Nephron progenitor cell (in vitro differentiated cells): ENCODE results near the gene VPS13A.
"Not testable (repeated sequence)": the region's sequence is repeated elsewhere in the genome, so short reads cannot be mapped to it uniquely, and the experiment has no call there.

Experiments used
- DNase-seq: peaks from one replicate; pipeline ENCODE4 v3.0.0; 2021
- H3K27ac Mint-ChIP-seq: 2 replicates; pipeline ENCODE4 v1.8.0; 2021; ENCODE audit warnings: mild to moderate bottlenecking, moderate library complexity, mixed read lengths
- H3K27me3 Mint-ChIP-seq: 2 replicates; pipeline ENCODE4 v1.8.0; 2021; ENCODE audit warnings: mild to moderate bottlenecking, low read depth, mixed read lengths; ENCODE audit not compliant: poor library complexity
- H3K36me3 Mint-ChIP-seq: 2 replicates; pipeline ENCODE4 v1.8.0; 2021; ENCODE audit warnings: low read depth, mixed read lengths
- H3K4me1 Mint-ChIP-seq: 2 replicates; pipeline ENCODE4 v1.8.0; 2021; ENCODE audit warnings: mixed read lengths
- H3K4me3 Mint-ChIP-seq: 2 replicates; pipeline ENCODE4 v1.8.0; 2021; ENCODE audit warnings: mild to moderate bottlenecking, moderate library complexity, mixed read lengths
- H3K9me3 Mint-ChIP-seq: 2 replicates; pipeline ENCODE4 v1.8.0; 2021; ENCODE audit warnings: mild to moderate bottlenecking, moderate library complexity, mixed read lengths
- TF ChIP-seq, protein P1 (sequence below): fragments of 200-600 bp; sonication (generic); IDR thresholded peaks from 2 replicates; pipeline ENCODE4 v1.5.0; 2021; ENCODE audit warnings: antibody characterized with exemption

The VPS13A gene

DNA sequence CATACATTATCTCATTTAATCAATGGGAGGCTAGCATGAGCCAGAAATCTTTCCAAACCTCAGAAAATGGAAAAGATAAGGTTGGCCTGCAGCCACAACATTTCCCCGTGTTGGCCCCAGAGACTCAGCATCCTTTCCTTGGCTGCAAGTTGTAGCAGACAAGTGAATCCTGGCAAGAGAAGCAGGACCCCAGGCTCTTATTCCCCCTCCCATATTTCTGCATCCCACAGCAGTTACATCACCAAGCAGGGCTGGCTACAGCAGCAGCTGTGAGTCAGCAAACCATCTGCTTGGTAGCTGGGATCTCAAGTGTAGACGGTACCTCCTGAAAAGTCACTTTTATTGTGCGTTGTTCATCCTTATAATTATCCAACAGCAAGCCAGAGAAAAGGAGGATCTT lies 258.4 kb downstream of the VPS13A start:
- peaks cover 16% of the 10 kb centered on the region for H3K4me1 Mint-ChIP-seq
- H3K27ac Mint-ChIP-seq: no peak overlapping the region
- H3K9me3 Mint-ChIP-seq: no peaks in the 10 kb centered on the region
- TF ChIP-seq, protein P1, sequence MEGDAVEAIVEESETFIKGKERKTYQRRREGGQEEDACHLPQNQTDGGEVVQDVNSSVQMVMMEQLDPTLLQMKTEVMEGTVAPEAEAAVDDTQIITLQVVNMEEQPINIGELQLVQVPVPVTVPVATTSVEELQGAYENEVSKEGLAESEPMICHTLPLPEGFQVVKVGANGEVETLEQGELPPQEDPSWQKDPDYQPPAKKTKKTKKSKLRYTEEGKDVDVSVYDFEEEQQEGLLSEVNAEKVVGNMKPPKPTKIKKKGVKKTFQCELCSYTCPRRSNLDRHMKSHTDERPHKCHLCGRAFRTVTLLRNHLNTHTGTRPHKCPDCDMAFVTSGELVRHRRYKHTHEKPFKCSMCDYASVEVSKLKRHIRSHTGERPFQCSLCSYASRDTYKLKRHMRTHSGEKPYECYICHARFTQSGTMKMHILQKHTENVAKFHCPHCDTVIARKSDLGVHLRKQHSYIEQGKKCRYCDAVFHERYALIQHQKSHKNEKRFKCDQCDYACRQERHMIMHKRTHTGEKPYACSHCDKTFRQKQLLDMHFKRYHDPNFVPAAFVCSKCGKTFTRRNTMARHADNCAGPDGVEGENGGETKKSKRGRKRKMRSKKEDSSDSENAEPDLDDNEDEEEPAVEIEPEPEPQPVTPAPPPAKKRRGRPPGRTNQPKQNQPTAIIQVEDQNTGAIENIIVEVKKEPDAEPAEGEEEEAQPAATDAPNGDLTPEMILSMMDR: no peak
- no peak overlapping the region for H3K4me3 Mint-ChIP-seq
- H3K36me3 Mint-ChIP-seq: no peaks in the 10 kb centered on the region
- H3K27me3 Mint-ChIP-seq: peaks cover 6% of the 10 kb centered on the region
- DNase-seq: no peak

DNA sequence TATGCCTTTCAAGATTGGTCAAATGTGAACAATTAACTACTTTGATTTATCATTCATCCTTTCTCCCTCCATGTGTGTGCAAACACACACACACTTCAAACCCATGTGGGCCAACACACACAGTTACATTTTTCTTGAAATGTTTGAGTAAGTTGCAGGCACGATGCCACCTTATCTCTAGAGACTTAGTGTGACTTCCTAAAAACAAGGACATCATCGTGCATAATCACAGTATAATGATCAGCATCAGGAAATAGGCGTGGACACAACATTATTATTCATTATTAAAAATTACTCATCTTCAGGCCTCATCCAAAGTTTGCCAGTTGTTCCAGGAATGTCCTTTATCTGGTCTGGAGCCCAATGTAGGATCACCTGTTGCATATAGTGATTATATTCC lies 261.3 kb downstream of the VPS13A start:
- H3K27me3 Mint-ChIP-seq: peaks cover 6% of the 10 kb centered on the region
- H3K36me3 Mint-ChIP-seq: no peaks in the 10 kb centered on the region
- no peak overlapping the region for H3K4me3 Mint-ChIP-seq
- TF ChIP-seq, protein P1: no peak
- DNase-seq: no peak
- no peak overlapping the region for H3K27ac Mint-ChIP-seq
- H3K4me1 Mint-ChIP-seq: peaks cover 15% of the 10 kb centered on the region
- no peaks in the 10 kb centered on the region for H3K9me3 Mint-ChIP-seq

DNA sequence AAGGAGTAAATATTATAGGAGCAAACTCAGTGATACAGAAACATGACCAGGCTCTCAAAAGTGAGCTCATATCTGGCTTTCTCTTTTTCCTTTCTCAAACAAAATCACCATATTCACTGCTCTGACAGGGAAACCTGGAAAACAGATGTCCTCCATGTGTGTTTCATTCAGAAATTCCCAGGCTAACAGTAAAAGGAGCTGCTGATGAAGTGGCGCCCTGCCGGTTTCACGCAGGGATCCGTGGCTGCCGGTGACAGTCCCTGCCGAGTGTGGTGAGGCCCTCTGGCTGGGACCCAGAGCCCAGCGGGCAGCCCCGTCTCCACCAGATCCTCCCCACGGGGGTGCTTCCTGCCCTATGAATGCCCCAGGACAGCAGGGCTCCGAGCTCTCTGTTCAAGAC lies 262.7 kb downstream of the VPS13A start:
- peaks cover 14% of the 10 kb centered on the region for H3K27me3 Mint-ChIP-seq
- TF ChIP-seq, protein P1: no peak
- H3K27ac Mint-ChIP-seq: no peak overlapping the region
- no peak for DNase-seq
- no peaks in the 10 kb centered on the region for H3K9me3 Mint-ChIP-seq
- no peaks in the 10 kb centered on the region for H3K36me3 Mint-ChIP-seq
- H3K4me3 Mint-ChIP-seq: no peak overlapping the region
- H3K4me1 Mint-ChIP-seq: peaks cover 11% of the 10 kb centered on the region

- H3K9me3 Mint-ChIP-seq, DNase-seq, H3K27ac Mint-ChIP-seq, H3K4me3 Mint-ChIP-seq, H3K36me3 Mint-ChIP-seq: not testable (repeated sequence)
- peaks cover 11% of the 10 kb centered on the region for H3K4me1 Mint-ChIP-seq
- H3K27me3 Mint-ChIP-seq: peaks cover 16% of the 10 kb centered on the region
Measured at GRCh38 chr9:77441124-77441523, 263.8 kb downstream of the VPS13A start.

GRCh38 chr9:77442436-77442835 lies 265.1 kb downstream of the VPS13A start:
- H3K4me1 Mint-ChIP-seq: peaks cover 5% of the 10 kb centered on the region
- no peak for DNase-seq
- H3K4me3 Mint-ChIP-seq: no peak overlapping the region
- peaks cover 2% of the 10 kb centered on the region for H3K9me3 Mint-ChIP-seq
- H3K27me3 Mint-ChIP-seq: peaks cover 16% of the 10 kb centered on the region
- H3K27ac Mint-ChIP-seq: no peak overlapping the region
- TF ChIP-seq, protein P1: no peak
- no peaks in the 10 kb centered on the region for H3K36me3 Mint-ChIP-seq

DNA sequence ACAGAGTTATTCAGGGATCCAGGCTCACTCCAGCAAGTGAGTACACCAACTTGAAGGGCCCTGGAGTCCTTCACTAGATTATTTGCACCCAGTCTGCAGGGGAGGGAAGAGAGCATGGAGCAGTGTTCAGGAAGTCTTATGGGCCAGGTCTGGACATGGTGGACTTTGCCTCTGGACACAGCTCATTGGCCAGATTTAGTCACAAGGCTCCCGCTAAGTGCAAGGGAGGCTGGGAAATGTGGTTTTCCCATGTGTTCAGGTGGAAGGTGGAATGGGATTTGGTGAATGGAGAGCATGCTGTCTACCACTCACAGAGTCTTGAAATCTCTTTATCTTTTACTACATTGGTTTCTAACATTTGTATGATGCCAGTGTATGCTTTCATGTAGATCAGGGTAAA lies 270.3 kb downstream of the VPS13A start:
- H3K36me3 Mint-ChIP-seq: peaks cover 8% of the 10 kb centered on the region
- H3K27me3 Mint-ChIP-seq: peaks cover 10% of the 10 kb centered on the region
- H3K4me1 Mint-ChIP-seq: no peaks in the 10 kb centered on the region
- TF ChIP-seq, protein P1: no peak
- H3K4me3 Mint-ChIP-seq: no peak overlapping the region
- H3K9me3 Mint-ChIP-seq: peaks cover 30% of the 10 kb centered on the region
- no peak overlapping the region for H3K27ac Mint-ChIP-seq
- DNase-seq: no peak
